NCI-H1092 treated with DMSO at 0.1 percent for 48 hours (cell line): ENCODE results near the gene AGO1.
"Not testable (repeated sequence)": the region's sequence is repeated elsewhere in the genome, so short reads cannot be mapped to it uniquely, and the experiment has no call there.

ENCODE experiments used
- DNase-seq: peaks from one replicate; lab custom pipeline; 2025; lab: John Stamatoyannopoulos, UW

Gene AGO1

GRCh38 chr1:35915693-35916092 lies 32.7 kb downstream of the AGO1 start:
- no peak for DNase-seq

- no peak for DNase-seq
These were observed 40.8 kb downstream of the AGO1 start for GRCh38 chr1:35923791-35924221.

GRCh38 chr1:35924838-35925237 lies 41.8 kb downstream of the AGO1 start:
- DNase-seq, result no peak

GRCh38 chr1:35925741-35926140 lies 42.7 kb downstream of the AGO1 start:
- DNase-seq, result no peak

GRCh38 chr1:35927472-35927871 lies 44.5 kb downstream of the AGO1 start:
- DNase-seq, result no peak

- peak; percentile 69 for DNase-seq
These were observed 47.0 kb downstream of the AGO1 start for GRCh38 chr1:35929730-35930592.

- peak; percentile 92 for DNase-seq
These were observed 47.8 kb downstream of the AGO1 start, which contains the start of gene AGO3 for GRCh38 chr1:35930593-35931445. AGO3 (plus strand) TSS chr1:35931105; CDS start chr1:35931427, 322 bp downstream.

GRCh38 chr1:35931446-35932157 lies 48.6 kb downstream of the AGO1 start:
- peak; percentile 76 for DNase-seq

- no peak for DNase-seq
These were observed 49.2 kb downstream of the AGO1 start for GRCh38 chr1:35932158-35932636.

- no peak for DNase-seq
These were observed 49.9 kb downstream of the AGO1 start for GRCh38 chr1:35932941-35933340.

GRCh38 chr1:35935442-35936388 lies 52.7 kb downstream of the AGO1 start:
- no peak for DNase-seq

- no peak for DNase-seq
These were observed 53.8 kb downstream of the AGO1 start for GRCh38 chr1:35936838-35937237.

- DNase-seq, result no peak
These were observed 56.5 kb downstream of the AGO1 start for GRCh38 chr1:35939484-35939883.

- no peak for DNase-seq
These were observed 62.3 kb downstream of the AGO1 start for GRCh38 chr1:35945327-35945726.

- DNase-seq, result no peak
These were observed 64.5 kb downstream of the AGO1 start for GRCh38 chr1:35947547-35947946.

GRCh38 chr1:35958558-35958957 lies 75.5 kb downstream of the AGO1 start:
- DNase-seq, result no peak

- no peak for DNase-seq
These were observed 76.3 kb downstream of the AGO1 start for GRCh38 chr1:35959304-35959703.

GRCh38 chr1:35962952-35963351 lies 79.9 kb downstream of the AGO1 start:
- DNase-seq, result no peak

GRCh38 chr1:35964277-35964676 lies 81.3 kb downstream of the AGO1 start:
- DNase-seq, result not testable (repeated sequence)

- no peak for DNase-seq
These were observed 85.4 kb downstream of the AGO1 start for GRCh38 chr1:35968396-35968795.

- DNase-seq, result no peak
These were observed 88.6 kb downstream of the AGO1 start for GRCh38 chr1:35971601-35972000.
